HepG2 (cell line): ENCODE data around the gene NLRP5. TPM values are rescaled to one million over a fixed set of nuclear protein-coding genes. Genes with fewer than 3 reads are reported as not detected.

Experiments
- BRD4 ChIP-seq: sonication (generic); formaldehyde crosslinking; IDR thresholded peaks from 2 replicates; pipeline ENCODE4 v1.4.0; 2020; ENCODE audit warnings: missing genetic modification reagents
- NFYB ChIP-seq: sonication (generic); formaldehyde crosslinking; IDR thresholded peaks from 2 replicates; pipeline ENCODE4 v1.4.0; 2020; ENCODE audit warnings: missing genetic modification reagents
- U2AF2 ChIP-seq: fragments of 200-400 bp; formaldehyde crosslinking; IDR thresholded peaks from 2 replicates; pipeline ENCODE4 v1.6.1; 2017; ENCODE audit warnings: low read depth, mild to moderate bottlenecking, low read length
- ZNF775 ChIP-seq: sonication (generic); formaldehyde crosslinking; IDR thresholded peaks from 2 replicates; pipeline ENCODE4 v1.4.0; 2020; ENCODE audit warnings: missing genetic modification reagents, mild to moderate bottlenecking, moderate library complexity, borderline replicate concordance
- polyA plus RNA-seq, 8 experiments: library from polyadenylated mRNA; depleted of rRNA in 3 of 8; stranded (reverse) in 7 of 8; unstranded in 1 of 8; fragments of >200 nt; fragmentation: Illumina TruSeq in 4 of 8; extraction: Trizol in 4 of 8; gene quantifications; 2 replicates each; pipeline versions ENCODE4 v1.2.1 to v1.2.3, GENCODE V29; 2011 to 2016; ENCODE audit warnings: low read depth in 4 of 8, missing spikeins in 1 of 8, mixed read lengths in 1 of 8; ENCODE audit not compliant: insufficient read depth in 1 of 8
- total RNA-seq, 5 experiments: library from RNA; depleted of rRNA; stranded (reverse); fragments of >200 nt; fragmentation: Illumina TruSeq; extraction: Trizol; gene quantifications; 2 replicates each; pipeline ENCODE4 v1.2.3, GENCODE V29; 2016; ENCODE audit warnings: low read depth in 1 of 5
- TF ChIP-seq, protein P1 (sequence below): IDR thresholded peaks from 2 replicates; pipeline ENCODE4 v1.6.1; 2016; ENCODE audit warnings: missing biosample characterization, missing genetic modification reagents, low read depth
- TF ChIP-seq, protein P2 (sequence below): sonication (generic); formaldehyde crosslinking; IDR thresholded peaks from 2 replicates; pipeline ENCODE4 v1.8.0; 2022; ENCODE audit warnings: low read depth, missing genetic modification reagents
- TF ChIP-seq, protein P3 (sequence below): IDR thresholded peaks from 2 replicates; pipeline ENCODE4 v1.6.1; 2016
- TF ChIP-seq, protein P4 (sequence below), 2 experiments: sonication (generic) in 1 of 2; formaldehyde crosslinking in 1 of 2; IDR thresholded peaks; 2 replicates each; pipeline versions ENCODE4 v1.6.1 to v1.9.0; 2014 to 2022; ENCODE audit warnings: antibody characterized with exemption in 1 of 2, borderline replicate concordance in 1 of 2, inconsistent platforms in 1 of 2, low read depth in 1 of 2, missing genetic modification reagents in 1 of 2
- TF ChIP-seq, protein P5 (sequence below): sonication (generic); formaldehyde crosslinking; IDR thresholded peaks from 2 replicates; pipeline ENCODE4 v1.9.0; 2021; ENCODE audit warnings: missing genetic modification reagents, borderline replicate concordance
- TF ChIP-seq, protein P6 (sequence below): IDR thresholded peaks from 2 replicates; pipeline ENCODE4 v1.6.1; 2012; ENCODE audit warnings: inconsistent platforms
- TF ChIP-seq, protein P7 (sequence below): sonication (generic); formaldehyde crosslinking; IDR thresholded peaks from 2 replicates; pipeline ENCODE4 v1.4.0; 2020; ENCODE audit warnings: missing genetic modification reagents

Gene NLRP5
- total and polyA plus RNA-seq, 2 of the 13 experiments (the other 11 are each of a cell fraction or from before 2014, with no cell fraction given) = not detected

DNA sequence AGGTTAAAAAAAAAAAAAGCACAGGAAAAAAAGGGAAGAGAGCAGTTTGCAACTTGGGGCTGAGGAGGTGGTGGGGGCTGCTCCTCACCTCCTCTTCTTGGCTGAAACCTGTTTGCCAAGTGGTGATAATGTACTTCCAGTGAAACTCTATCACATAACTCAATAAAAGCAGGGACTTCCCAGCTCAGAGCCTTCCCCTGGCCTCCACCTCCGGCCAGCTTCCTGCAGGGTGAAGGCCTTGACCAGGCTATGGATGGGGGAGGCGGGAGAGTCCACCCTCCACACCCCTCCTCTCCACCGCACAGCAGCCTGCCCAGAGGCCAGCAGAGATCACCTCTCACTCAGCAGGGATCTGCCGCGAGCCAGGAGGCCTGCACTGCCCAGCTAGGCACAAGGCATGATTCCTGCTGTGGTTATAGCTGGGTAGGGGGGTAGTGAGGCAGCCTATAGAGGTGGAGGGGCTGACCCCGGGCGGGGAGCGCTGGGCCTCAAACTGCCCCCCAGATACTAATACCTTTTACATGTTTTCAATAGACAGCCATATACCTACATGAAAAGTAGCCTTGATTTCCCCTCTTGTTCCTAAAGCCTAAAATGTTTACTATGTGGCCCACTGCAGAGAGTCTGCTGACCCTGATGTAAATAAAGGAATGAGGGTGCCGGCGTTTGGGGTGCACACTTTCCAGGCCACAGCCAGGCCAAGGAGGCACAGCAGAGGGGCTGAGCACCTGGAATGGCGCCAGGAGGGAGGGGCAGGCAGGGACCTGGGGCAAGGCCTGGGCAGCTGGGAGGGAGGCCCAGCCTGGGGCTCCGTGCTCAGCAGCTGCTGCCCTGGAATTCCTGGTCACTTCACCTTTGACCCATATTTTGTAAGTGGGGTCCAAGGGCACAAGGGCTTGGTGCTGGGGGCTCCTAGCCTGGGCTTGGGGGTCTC, 124.2 kb downstream of the NLRP5 start (continued):
- TF ChIP-seq, protein P1, sequence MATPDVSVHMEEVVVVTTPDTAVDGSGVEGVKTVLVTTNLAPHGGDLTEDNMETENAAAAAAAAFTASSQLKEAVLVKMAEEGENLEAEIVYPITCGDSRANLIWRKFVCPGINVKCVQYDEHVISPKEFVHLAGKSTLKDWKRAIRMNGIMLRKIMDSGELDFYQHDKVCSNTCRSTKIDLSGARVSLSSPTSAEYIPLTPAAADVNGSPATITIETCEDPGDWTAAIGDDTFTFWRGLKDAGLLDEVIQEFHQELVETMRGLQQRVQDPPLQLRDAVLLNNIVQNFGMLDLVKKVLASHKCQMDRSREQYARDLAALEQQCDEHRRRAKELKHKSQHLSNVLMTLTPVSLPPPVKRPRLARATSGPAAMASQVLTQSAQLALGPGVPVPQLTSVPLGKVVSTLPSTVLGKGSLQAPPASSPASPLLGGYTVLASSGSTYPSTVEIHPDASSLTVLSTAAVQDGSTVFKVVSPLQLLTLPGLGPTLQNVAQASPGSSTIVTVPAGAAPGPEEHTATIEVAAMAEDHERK = no peak
- TF ChIP-seq, protein P2, sequence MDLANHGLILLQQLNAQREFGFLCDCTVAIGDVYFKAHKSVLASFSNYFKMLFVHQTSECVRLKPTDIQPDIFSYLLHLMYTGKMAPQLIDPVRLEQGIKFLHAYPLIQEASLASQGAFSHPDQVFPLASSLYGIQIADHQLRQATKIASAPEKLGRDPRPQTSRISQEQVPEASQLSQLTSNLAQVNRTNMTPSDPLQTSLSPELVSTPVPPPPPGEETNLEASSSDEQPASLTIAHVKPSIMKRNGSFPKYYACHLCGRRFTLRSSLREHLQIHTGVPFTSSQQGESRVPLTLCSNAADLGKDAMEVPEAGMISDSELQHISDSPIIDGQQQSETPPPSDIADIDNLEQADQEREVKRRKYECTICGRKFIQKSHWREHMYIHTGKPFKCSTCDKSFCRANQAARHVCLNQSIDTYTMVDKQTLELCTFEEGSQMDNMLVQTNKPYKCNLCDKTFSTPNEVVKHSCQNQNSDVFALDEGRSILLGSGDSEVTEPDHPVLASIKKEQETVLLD (CRISPR knock-in tag) = peak; percentile 21; the same call in 1 of the 2 replicates
- TF ChIP-seq, protein P3, sequence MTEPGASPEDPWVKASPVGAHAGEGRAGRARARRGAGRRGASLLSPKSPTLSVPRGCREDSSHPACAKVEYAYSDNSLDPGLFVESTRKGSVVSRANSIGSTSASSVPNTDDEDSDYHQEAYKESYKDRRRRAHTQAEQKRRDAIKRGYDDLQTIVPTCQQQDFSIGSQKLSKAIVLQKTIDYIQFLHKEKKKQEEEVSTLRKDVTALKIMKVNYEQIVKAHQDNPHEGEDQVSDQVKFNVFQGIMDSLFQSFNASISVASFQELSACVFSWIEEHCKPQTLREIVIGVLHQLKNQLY (CRISPR knock-in tag) = peak; percentile 75; the same call in 1 of the 2 replicates
- TF ChIP-seq NFYB (CRISPR knock-in tag) (no peak), U2AF2 (no peak), BRD4 (CRISPR knock-in tag) (no peak), ZNF775 (no peak)
- TF ChIP-seq, protein P4, sequence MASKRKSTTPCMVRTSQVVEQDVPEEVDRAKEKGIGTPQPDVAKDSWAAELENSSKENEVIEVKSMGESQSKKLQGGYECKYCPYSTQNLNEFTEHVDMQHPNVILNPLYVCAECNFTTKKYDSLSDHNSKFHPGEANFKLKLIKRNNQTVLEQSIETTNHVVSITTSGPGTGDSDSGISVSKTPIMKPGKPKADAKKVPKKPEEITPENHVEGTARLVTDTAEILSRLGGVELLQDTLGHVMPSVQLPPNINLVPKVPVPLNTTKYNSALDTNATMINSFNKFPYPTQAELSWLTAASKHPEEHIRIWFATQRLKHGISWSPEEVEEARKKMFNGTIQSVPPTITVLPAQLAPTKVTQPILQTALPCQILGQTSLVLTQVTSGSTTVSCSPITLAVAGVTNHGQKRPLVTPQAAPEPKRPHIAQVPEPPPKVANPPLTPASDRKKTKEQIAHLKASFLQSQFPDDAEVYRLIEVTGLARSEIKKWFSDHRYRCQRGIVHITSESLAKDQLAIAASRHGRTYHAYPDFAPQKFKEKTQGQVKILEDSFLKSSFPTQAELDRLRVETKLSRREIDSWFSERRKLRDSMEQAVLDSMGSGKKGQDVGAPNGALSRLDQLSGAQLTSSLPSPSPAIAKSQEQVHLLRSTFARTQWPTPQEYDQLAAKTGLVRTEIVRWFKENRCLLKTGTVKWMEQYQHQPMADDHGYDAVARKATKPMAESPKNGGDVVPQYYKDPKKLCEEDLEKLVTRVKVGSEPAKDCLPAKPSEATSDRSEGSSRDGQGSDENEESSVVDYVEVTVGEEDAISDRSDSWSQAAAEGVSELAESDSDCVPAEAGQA (IDR thresholded peaks at IDR 0.05; ENCODE audit: low read depth) = no peak
- TF ChIP-seq, protein P4 (CRISPR knock-in tag; IDR thresholded peaks at IDR 0.05; ENCODE audit: borderline replicate concordance) = no peak
- TF ChIP-seq, protein P5, sequence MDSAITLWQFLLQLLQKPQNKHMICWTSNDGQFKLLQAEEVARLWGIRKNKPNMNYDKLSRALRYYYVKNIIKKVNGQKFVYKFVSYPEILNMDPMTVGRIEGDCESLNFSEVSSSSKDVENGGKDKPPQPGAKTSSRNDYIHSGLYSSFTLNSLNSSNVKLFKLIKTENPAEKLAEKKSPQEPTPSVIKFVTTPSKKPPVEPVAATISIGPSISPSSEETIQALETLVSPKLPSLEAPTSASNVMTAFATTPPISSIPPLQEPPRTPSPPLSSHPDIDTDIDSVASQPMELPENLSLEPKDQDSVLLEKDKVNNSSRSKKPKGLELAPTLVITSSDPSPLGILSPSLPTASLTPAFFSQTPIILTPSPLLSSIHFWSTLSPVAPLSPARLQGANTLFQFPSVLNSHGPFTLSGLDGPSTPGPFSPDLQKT (CRISPR knock-in tag) = no peak
- TF ChIP-seq, protein P6, sequence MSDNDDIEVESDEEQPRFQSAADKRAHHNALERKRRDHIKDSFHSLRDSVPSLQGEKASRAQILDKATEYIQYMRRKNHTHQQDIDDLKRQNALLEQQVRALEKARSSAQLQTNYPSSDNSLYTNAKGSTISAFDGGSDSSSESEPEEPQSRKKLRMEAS = no peak; the same call in 1 of the 2 replicates
- TF ChIP-seq, protein P7, sequence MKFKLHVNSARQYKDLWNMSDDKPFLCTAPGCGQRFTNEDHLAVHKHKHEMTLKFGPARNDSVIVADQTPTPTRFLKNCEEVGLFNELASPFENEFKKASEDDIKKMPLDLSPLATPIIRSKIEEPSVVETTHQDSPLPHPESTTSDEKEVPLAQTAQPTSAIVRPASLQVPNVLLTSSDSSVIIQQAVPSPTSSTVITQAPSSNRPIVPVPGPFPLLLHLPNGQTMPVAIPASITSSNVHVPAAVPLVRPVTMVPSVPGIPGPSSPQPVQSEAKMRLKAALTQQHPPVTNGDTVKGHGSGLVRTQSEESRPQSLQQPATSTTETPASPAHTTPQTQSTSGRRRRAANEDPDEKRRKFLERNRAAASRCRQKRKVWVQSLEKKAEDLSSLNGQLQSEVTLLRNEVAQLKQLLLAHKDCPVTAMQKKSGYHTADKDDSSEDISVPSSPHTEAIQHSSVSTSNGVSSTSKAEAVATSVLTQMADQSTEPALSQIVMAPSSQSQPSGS = no peak; the same call in 1 of the 2 replicates
